GM12891 (cell line): ENCODE results near the gene CMBL.

Experiments used
- DNase-seq: peaks from one replicate; pipeline ENCODE4 v3.0.0; 2011; ENCODE audit warnings: low spot score; ENCODE audit not compliant: insufficient read length
- FAIRE-seq: peaks from 2 replicates; lab custom pipeline; 2011; peaks lifted over from hg19 to GRCh38; lab: Jason Lieb, UNC
- PAX5 ChIP-seq: IDR thresholded peaks from 2 replicates; pipeline ENCODE4 v1.6.1; 2011; ENCODE audit warnings: low read length, moderate library complexity, mild to moderate bottlenecking; ENCODE audit not compliant: insufficient read depth, severe bottlenecking
- POLR2A ChIP-seq: IDR thresholded peaks from 2 replicates; pipeline ENCODE4 v1.6.1; 2011; ENCODE audit warnings: low read depth, low read length, control low read depth
- POLR2AphosphoS5 ChIP-seq: IDR thresholded peaks from 2 replicates; pipeline ENCODE4 v1.6.1; 2011; ENCODE audit warnings: low read depth, low read length, control low read depth
- POU2F2 ChIP-seq: IDR thresholded peaks from 2 replicates; pipeline ENCODE4 v1.6.1; 2011; ENCODE audit warnings: low read depth, mild to moderate bottlenecking, control low read depth, low read length, moderate library complexity
- SPI1 ChIP-seq: IDR thresholded peaks from 2 replicates; pipeline ENCODE4 v1.6.1; 2011; ENCODE audit warnings: low read depth, low read length, control low read depth
- TAF1 ChIP-seq: IDR thresholded peaks from 2 replicates; pipeline ENCODE4 v1.6.1; 2011; ENCODE audit warnings: low read depth, low read length, control low read depth

The CMBL gene

GRCh38 chr5:10308844-10309243, 1.1 kb upstream of the CMBL start:
- DNase-seq (no peak), FAIRE-seq (no peak)
- no peak for TF ChIP-seq TAF1
- TF ChIP-seq POLR2A = no peak
- no peak for TF ChIP-seq PAX5
- no peak for TF ChIP-seq POU2F2
- TF ChIP-seq SPI1 = no peak
- no peak for TF ChIP-seq POLR2AphosphoS5

GRCh38 chr5:10306806-10307205, 896 bp downstream of the CMBL start:
- no peak for FAIRE-seq
- DNase-seq = no peak
- TF ChIP-seq POLR2A (no peak), TAF1 (no peak), POU2F2 (no peak), SPI1 (no peak), PAX5 (no peak), POLR2AphosphoS5 (no peak)

- FAIRE-seq = no peak
- TF ChIP-seq POU2F2 (no peak), POLR2A (no peak), POLR2AphosphoS5 (no peak), TAF1 (no peak), SPI1 (no peak), PAX5 (no peak)
- no peak for DNase-seq
These were observed 1.6 kb downstream of the CMBL start for GRCh38 chr5:10306114-10306513.

DNA sequence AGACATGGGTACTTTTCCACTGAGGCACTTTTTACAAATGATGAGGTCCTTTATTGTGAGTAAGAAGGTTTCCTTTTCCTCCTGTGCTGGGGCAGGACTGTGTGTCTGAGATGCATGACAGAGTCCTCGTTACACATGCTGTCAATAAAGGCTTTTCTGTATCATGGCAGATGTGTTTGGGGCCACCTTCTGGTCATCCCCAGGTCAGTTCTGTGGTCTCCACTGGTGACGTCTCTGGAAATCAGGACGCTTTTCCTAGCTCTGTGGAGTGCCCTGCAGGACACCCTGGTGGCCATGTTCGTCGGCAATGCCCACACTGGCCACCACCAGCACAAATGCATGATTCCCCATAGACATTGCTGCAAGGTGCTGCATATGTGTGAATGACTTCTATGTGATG, 2.8 kb downstream of the CMBL start:
- DNase-seq (no peak), FAIRE-seq (no peak)
- TF ChIP-seq SPI1 (no peak), POU2F2 (no peak), POLR2A (no peak), TAF1 (no peak), PAX5 (no peak), POLR2AphosphoS5 (no peak)

DNA sequence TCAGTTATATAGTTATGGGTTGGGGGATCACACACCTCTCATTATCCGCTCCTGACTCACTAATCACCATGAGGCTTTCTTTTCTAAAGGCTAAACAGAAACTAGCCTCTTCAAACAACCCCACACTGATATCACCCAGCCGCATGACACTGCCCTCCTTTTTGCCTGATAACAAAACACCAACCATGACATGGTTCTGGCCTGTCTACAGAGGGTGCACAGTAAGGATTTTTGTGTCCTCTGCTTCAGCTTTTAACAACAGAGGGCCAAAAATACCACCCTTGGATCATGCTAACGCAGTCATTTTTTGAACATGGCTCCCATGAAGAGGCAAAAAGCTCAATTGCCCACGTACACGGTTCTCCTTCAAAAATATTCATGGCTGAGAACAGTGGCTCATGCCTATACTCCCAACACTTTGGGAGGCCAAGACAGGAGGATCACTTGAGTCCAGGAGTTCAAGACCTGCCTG, 4.0 kb downstream of the CMBL start:
- TF ChIP-seq POLR2A (no peak), SPI1 (no peak), POLR2AphosphoS5 (no peak), POU2F2 (no peak), TAF1 (no peak), PAX5 (no peak)
- no peak for DNase-seq
- FAIRE-seq = no peak

DNA sequence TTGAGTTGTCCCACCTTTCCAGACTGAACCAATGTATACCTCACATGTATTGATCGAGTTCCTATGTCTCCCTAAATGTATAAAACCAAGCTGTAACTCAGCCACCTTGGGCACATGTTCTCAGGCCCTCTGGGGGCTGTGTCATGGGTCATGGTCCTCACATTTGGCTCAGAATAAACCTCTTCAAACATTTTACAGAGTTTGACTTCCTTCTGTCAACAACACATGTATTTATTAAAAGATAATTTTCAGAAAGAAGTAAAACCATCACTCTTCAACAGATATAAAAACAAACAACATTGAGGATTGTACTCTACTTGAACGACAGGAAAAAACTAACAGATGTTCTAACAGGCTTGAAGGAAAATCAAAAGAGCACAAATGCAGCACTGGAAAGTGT, 4.5 kb downstream of the CMBL start:
- FAIRE-seq (no peak), DNase-seq (no peak)
- no peak for TF ChIP-seq TAF1
- no peak for TF ChIP-seq PAX5
- no peak for TF ChIP-seq POU2F2
- TF ChIP-seq SPI1 = no peak
- TF ChIP-seq POLR2A = no peak
- TF ChIP-seq POLR2AphosphoS5 = no peak

- no peak for FAIRE-seq
- TF ChIP-seq PAX5 = no peak
- TF ChIP-seq TAF1 = no peak
- TF ChIP-seq POLR2A = no peak
- TF ChIP-seq POU2F2 = no peak
- TF ChIP-seq POLR2AphosphoS5 = no peak
- no peak for TF ChIP-seq SPI1
- no peak for DNase-seq
These were observed 5.7 kb downstream of the CMBL start for GRCh38 chr5:10301842-10302610.

- no peak for FAIRE-seq
- DNase-seq = no peak
- TF ChIP-seq POLR2AphosphoS5 (no peak), TAF1 (no peak), POLR2A (no peak), PAX5 (no peak), SPI1 (no peak), POU2F2 (no peak)
These were observed 6.4 kb downstream of the CMBL start for GRCh38 chr5:10301266-10301665.

DNA sequence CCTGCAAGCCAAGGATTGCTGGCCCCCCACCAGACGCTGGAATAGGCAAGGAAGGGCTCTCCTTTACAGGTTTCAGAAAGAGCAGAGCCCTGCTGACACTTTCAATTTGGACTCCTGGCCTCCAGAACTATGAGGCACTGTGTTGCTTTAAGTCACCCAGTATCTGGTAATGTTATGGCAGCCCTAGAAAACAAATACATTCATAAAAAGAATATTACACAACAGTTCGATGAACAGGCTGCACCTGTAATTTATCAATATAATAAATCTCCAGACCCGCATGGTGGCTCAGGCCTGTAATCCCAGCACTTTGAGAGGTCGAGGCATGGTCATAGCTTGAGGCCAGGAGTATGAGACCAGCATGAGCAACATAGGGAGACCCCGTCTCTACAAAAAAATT, 7.5 kb downstream of the CMBL start:
- FAIRE-seq = no peak
- no peak for DNase-seq
- TF ChIP-seq POLR2A (no peak), SPI1 (no peak), PAX5 (no peak), POU2F2 (no peak), TAF1 (no peak), POLR2AphosphoS5 (no peak)
